NB4 (cell line): ENCODE results near the gene PPCDC.

Experiments
- MYC ChIP-seq: IDR thresholded peaks from 2 replicates; pipeline ENCODE4 v1.6.1; 2011; ENCODE audit warnings: low read depth, low read length
- POLR2A ChIP-seq: IDR thresholded peaks from 2 replicates; pipeline ENCODE4 v1.6.1; 2011; ENCODE audit warnings: mild to moderate bottlenecking; ENCODE audit not compliant: insufficient read length; ENCODE audit errors: extremely low read depth
- TF ChIP-seq, protein P1 (sequence below): IDR thresholded peaks from one replicate; pipeline ENCODE4 v1.5.1; 2012; ENCODE audit warnings: low read depth, low read length

DNA sequence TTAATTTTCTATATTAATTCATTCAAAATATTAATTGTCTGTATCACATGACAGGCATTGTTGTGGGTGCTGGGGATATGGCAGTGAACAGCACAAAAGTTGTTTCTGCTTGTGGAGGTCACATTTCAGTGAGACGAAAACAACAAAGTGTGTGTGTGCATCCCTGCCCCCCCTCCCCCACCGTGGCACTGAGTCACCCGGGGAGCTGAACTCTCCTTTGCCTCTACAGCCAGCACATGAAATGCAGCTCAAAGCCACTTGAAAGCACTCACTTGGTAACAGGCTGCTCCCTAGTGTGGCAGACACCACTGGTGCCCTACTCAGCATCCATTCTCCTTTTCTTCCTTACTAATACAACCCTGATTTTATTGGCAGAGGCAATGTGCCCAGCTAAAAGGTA is 44.9 kb upstream of the PPCDC start:
- TF ChIP-seq MYC (no peak), POLR2A (no peak)
- TF ChIP-seq, protein P1, sequence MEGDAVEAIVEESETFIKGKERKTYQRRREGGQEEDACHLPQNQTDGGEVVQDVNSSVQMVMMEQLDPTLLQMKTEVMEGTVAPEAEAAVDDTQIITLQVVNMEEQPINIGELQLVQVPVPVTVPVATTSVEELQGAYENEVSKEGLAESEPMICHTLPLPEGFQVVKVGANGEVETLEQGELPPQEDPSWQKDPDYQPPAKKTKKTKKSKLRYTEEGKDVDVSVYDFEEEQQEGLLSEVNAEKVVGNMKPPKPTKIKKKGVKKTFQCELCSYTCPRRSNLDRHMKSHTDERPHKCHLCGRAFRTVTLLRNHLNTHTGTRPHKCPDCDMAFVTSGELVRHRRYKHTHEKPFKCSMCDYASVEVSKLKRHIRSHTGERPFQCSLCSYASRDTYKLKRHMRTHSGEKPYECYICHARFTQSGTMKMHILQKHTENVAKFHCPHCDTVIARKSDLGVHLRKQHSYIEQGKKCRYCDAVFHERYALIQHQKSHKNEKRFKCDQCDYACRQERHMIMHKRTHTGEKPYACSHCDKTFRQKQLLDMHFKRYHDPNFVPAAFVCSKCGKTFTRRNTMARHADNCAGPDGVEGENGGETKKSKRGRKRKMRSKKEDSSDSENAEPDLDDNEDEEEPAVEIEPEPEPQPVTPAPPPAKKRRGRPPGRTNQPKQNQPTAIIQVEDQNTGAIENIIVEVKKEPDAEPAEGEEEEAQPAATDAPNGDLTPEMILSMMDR: no peak
